HepG2 (cell line): ENCODE results near the gene SLIT3.

Experiments
- AHR ChIP-seq: IDR thresholded peaks from 2 replicates; pipeline ENCODE4 v1.6.1; 2018; ENCODE audit warnings: missing genetic modification reagents, missing compliant biosample characterization
- CREM ChIP-seq, 2 experiments: sonication (generic) in 1 of 2; formaldehyde crosslinking in 1 of 2; IDR thresholded peaks; 2 replicates each; pipeline versions ENCODE4 v1.4.0 to v1.6.1; 2016 to 2020; ENCODE audit warnings: antibody characterized with exemption in 1 of 2, mild to moderate bottlenecking in 1 of 2, missing genetic modification reagents in 1 of 2
- JUN ChIP-seq: sonication (generic); formaldehyde crosslinking; IDR thresholded peaks from 2 replicates; pipeline ENCODE4 v1.4.0; 2020; ENCODE audit warnings: mild to moderate bottlenecking, missing genetic modification reagents
- JUND ChIP-seq: sonication (generic); formaldehyde crosslinking; IDR thresholded peaks from 2 replicates; pipeline ENCODE4 v1.8.0; 2022; ENCODE audit warnings: mild to moderate bottlenecking, missing genetic modification reagents
- NCOA2 ChIP-seq: sonication (generic); formaldehyde crosslinking; IDR thresholded peaks from 2 replicates; pipeline ENCODE4 v1.8.0; 2022; ENCODE audit warnings: inconsistent platforms
- SMC3 ChIP-seq: IDR thresholded peaks from 2 replicates; pipeline ENCODE4 v1.6.1; 2011; ENCODE audit warnings: low read length, improper control_type of control experiment
- TCF7 ChIP-seq: sonication (generic); IDR thresholded peaks from 2 replicates; pipeline ENCODE4 v1.6.1; 2016; ENCODE audit warnings: antibody characterized with exemption, low read depth
- ZMYM4 ChIP-seq: sonication (generic); formaldehyde crosslinking; IDR thresholded peaks from 2 replicates; pipeline ENCODE4 v1.8.1; 2023; ENCODE audit warnings: mild to moderate bottlenecking, missing genetic modification reagents
- TF ChIP-seq, protein P1 (sequence below): IDR thresholded peaks from 2 replicates; pipeline ENCODE4 v1.6.1; 2016; ENCODE audit warnings: missing genetic modification reagents, missing compliant biosample characterization

- TF ChIP-seq SMC3: no peak
- no peak for TF ChIP-seq JUN (CRISPR knock-in tag)
- no peak for TF ChIP-seq NCOA2 (CRISPR knock-in tag)
- TF ChIP-seq ZMYM4: no peak
- TF ChIP-seq AHR (CRISPR knock-in tag): no peak
- TF ChIP-seq, protein P1, sequence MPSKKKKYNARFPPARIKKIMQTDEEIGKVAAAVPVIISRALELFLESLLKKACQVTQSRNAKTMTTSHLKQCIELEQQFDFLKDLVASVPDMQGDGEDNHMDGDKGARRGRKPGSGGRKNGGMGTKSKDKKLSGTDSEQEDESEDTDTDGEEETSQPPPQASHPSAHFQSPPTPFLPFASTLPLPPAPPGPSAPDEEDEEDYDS: no peak
- TF ChIP-seq TCF7: no peak
- TF ChIP-seq CREM (IDR thresholded peaks at IDR 0.05): no peak
- no peak for TF ChIP-seq CREM (CRISPR knock-in tag; IDR thresholded peaks at IDR 0.05)
- TF ChIP-seq JUND (CRISPR knock-in tag): no peak
Observed at GRCh38 chr5:169325273-169325672, 24.3 kb upstream of the SLIT3 start.
